Measurements from ENCODE around the gene ERG. TPM values are rescaled to one million over a fixed set of nuclear protein-coding genes. Genes with fewer than 3 reads are reported as not detected.

Gene ERG
- total RNA-seq, 1 experiment from 2014 or later, result 0.11 TPM

GRCh38 chr21:38538353-38538752 is 40.1 kb upstream of the ERG start:
- Histone ChIP-seq H3K56ac (ENCODE audit: insufficient read length, low read depth, low read length) (no peak overlapping the region), H3K4me2 (ENCODE audit: insufficient read depth, insufficient read length, low read length) (no peak overlapping the region), H2BK120ac (ENCODE audit: low read depth, low read length, poor library complexity, severe bottlenecking) (no peak overlapping the region), H2AK5ac (ENCODE audit: insufficient read length, low read length) (no peak overlapping the region), H3K9me3 (ENCODE audit: control insufficient read depth, low read depth, low read length) (no peaks in the 10 kb centered on the region), H2BK12ac (ENCODE audit: insufficient read length, low read depth, low read length) (no peak overlapping the region), H3K14ac (ENCODE audit: insufficient read depth, low read length) (no peak overlapping the region), H3K79me2 (ENCODE audit: insufficient read depth, low read length) (no peaks in the 10 kb centered on the region), H3K27ac (ENCODE audit: insufficient read length, low read depth, low read length) (no peak overlapping the region), H3K23ac (ENCODE audit: insufficient read length, low read depth, low read length) (no peak overlapping the region), H2BK5ac (ENCODE audit: insufficient read length, low read length) (no peak overlapping the region), H3K27me3 (ENCODE audit: insufficient read depth, low read length) (no peaks in the 10 kb centered on the region), H2BK20ac (ENCODE audit: low read depth, low read length, poor library complexity, severe bottlenecking) (no peak overlapping the region), H2AFZ (ENCODE audit: low read length) (no peak overlapping the region), H3K18ac (ENCODE audit: insufficient read length, low read depth, low read length) (no peak overlapping the region), H2BK15ac (ENCODE audit: low read depth, low read length) (no peak overlapping the region), H3T11ph (ENCODE audit: low read length) (no peak overlapping the region), H3K4ac (ENCODE audit: low read depth, low read length) (no peak overlapping the region), H3K23me2 (ENCODE audit: insufficient read length, low read depth, low read length, poor library complexity, severe bottlenecking) (no peaks in the 10 kb centered on the region), H3K79me1 (ENCODE audit: insufficient read depth, low read depth, low read length, poor library complexity, severe bottlenecking) (no peaks in the 10 kb centered on the region), H4K5ac (ENCODE audit: insufficient read length, low read depth, low read length) (no peak overlapping the region), H4K91ac (ENCODE audit: insufficient read length, low read depth, low read length) (no peak overlapping the region), H3K4me1 (ENCODE audit: insufficient read depth, low read length) (0 out of 2 replicates have a peak, but pooled peaks cover 3% of the 10 kb centered on the region), H3K9ac (ENCODE audit: extremely low read depth, insufficient read length, low read length) (no peak overlapping the region), H4K8ac (replicated peaks; ENCODE audit: insufficient read length, low read depth, low read length) (no peak overlapping the region), H4K20me1 (ENCODE audit: control insufficient read depth, insufficient read depth, insufficient read length) (no peaks in the 10 kb centered on the region)
- DNase-seq, result no peak
- Mint-ChIP-seq H3K27ac (no peak overlapping the region), H3K9me3 (no peaks in the 10 kb centered on the region), H3K4me1 (peaks cover 9 to 11% of the 10 kb centered on the region in 2 experiments), H3K4me3 (no peak overlapping the region), H3K36me3 (ENCODE audit: insufficient read depth in 1 of 3, low read depth in 3 of 3) (no peaks in the 10 kb centered on the region), H3K27me3 (ENCODE audit: low read depth) (no peaks in the 10 kb centered on the region)
- no peak for TF ChIP-seq CTCF (conservative IDR thresholded peaks at IDR 0.05)
- WGBS (ENCODE audit: extremely low coverage, insufficient read length, low lambda C conversion rate), result no CpG with 5 or more reads among the region's 1 CpG

Measured in H9 (cell line).